ENCODE data around the gene SST. TPM values are rescaled to one million over a fixed set of nuclear protein-coding genes. Genes with fewer than 3 reads are reported as not detected.

SST gene
- total and polyA plus RNA-seq, 2 of the 13 experiments (the other 11 are each of a cell fraction or from before 2014, with no cell fraction given): not detected

DNA sequence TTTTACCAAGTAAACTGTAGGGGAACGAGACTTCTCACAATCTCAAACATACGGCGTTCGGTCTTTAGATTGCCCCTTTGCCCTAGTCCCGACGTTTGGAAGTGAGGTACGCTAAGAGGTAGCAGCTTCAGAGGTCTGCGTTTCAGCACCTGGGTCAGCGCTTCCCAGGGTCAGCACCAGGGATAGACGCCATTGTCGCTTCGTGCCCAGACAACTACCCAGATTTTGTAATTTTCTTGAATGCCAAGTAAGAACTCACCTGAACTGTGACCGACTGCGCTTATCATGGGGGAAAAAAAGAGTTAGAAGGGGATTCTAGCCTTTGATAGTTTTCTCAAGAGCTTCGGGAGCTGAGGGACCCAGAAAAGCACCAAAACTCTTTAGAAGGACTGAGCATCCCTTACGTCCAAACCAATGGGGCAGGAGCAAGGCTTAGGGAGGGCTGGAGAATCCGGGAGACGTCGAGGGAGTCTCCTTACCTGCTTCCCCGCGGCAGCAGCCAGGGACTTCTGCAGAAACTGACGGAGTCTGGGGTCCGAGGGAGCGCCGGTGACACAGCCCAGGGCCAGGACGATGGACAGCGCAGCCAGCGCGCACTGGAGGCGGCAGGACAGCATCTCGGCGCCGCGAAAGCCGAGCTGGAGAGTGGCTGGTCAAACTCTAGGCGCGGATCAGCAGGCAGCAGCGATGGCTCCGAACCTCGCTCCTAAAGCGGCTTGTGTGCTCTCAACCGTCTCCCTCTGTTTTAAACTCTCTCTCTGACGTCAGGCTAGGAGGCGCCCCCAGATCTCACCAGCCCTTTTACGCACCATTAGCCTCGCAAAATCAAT is at the start of gene SST (continued):
- TF ChIP-seq, protein P1, sequence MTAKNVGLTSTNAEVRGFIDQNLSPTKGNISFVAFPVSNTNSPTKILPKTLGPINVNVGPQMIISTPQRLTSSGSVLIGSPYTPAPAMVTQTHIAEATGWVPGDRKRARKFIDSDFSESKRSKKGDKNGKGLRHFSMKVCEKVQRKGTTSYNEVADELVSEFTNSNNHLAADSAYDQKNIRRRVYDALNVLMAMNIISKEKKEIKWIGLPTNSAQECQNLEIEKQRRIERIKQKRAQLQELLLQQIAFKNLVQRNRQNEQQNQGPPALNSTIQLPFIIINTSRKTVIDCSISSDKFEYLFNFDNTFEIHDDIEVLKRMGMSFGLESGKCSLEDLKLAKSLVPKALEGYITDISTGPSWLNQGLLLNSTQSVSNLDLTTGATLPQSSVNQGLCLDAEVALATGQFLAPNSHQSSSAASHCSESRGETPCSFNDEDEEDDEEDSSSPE (CRISPR knock-in tag; IDR thresholded peaks at IDR 0.05): peak; percentile 53; the same call in 1 of the 2 replicates
- TF ChIP-seq, protein P2, sequence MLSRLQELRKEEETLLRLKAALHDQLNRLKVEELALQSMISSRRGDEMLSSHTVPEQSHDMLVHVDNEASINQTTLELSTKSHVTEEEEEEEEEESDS (CRISPR knock-in tag; IDR thresholded peaks at IDR 0.05; ENCODE audit: borderline replicate concordance): peak; percentile 91
- TF ChIP-seq ZBTB8A (CRISPR knock-in tag; IDR thresholded peaks at IDR 0.05; ENCODE audit: borderline replicate concordance, low read depth) (no peak), ZBTB38 (CRISPR knock-in tag; IDR thresholded peaks at IDR 0.05) (0 out of 2 replicates have a peak, but pooled peaks have one; percentile 63), HDAC1 (CRISPR knock-in tag; IDR thresholded peaks at IDR 0.05) (peak; percentile 53), TBP (CRISPR knock-in tag; IDR thresholded peaks at IDR 0.05) (no peak), KAT2B (IDR thresholded peaks at IDR 0.05; ENCODE audit: borderline replicate concordance, low read depth, low read length) (no peak), ZNF546 (CRISPR knock-in tag; conservative IDR thresholded peaks at IDR 0.05) (peak; percentile 78; the same call in 1 of the 2 replicates), TCF7L2 (IDR thresholded peaks at IDR 0.05; ENCODE audit: low read depth, low read length) (no peak), ZNF3 (CRISPR knock-in tag; IDR thresholded peaks at IDR 0.05) (peak; percentile 92; the same call in 1 of the 2 replicates), RFX5 (IDR thresholded peaks at IDR 0.05; ENCODE audit: low read depth, low read length) (no peak), RBAK (CRISPR knock-in tag; IDR thresholded peaks at IDR 0.05) (peak; percentile 78; the same call in 1 of the 2 replicates)
- TF ChIP-seq, protein P3, sequence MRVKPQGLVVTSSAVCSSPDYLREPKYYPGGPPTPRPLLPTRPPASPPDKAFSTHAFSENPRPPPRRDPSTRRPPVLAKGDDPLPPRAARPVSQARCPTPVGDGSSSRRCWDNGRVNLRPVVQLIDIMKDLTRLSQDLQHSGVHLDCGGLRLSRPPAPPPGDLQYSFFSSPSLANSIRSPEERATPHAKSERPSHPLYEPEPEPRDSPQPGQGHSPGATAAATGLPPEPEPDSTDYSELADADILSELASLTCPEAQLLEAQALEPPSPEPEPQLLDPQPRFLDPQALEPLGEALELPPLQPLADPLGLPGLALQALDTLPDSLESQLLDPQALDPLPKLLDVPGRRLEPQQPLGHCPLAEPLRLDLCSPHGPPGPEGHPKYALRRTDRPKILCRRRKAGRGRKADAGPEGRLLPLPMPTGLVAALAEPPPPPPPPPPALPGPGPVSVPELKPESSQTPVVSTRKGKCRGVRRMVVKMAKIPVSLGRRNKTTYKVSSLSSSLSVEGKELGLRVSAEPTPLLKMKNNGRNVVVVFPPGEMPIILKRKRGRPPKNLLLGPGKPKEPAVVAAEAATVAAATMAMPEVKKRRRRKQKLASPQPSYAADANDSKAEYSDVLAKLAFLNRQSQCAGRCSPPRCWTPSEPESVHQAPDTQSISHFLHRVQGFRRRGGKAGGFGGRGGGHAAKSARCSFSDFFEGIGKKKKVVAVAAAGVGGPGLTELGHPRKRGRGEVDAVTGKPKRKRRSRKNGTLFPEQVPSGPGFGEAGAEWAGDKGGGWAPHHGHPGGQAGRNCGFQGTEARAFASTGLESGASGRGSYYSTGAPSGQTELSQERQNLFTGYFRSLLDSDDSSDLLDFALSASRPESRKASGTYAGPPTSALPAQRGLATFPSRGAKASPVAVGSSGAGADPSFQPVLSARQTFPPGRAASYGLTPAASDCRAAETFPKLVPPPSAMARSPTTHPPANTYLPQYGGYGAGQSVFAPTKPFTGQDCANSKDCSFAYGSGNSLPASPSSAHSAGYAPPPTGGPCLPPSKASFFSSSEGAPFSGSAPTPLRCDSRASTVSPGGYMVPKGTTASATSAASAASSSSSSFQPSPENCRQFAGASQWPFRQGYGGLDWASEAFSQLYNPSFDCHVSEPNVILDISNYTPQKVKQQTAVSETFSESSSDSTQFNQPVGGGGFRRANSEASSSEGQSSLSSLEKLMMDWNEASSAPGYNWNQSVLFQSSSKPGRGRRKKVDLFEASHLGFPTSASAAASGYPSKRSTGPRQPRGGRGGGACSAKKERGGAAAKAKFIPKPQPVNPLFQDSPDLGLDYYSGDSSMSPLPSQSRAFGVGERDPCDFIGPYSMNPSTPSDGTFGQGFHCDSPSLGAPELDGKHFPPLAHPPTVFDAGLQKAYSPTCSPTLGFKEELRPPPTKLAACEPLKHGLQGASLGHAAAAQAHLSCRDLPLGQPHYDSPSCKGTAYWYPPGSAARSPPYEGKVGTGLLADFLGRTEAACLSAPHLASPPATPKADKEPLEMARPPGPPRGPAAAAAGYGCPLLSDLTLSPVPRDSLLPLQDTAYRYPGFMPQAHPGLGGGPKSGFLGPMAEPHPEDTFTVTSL (CRISPR knock-in tag; IDR thresholded peaks at IDR 0.05; ENCODE audit: borderline replicate concordance): peak; percentile 75; the same call in 1 of the 2 replicates
- TF ChIP-seq, protein P4, sequence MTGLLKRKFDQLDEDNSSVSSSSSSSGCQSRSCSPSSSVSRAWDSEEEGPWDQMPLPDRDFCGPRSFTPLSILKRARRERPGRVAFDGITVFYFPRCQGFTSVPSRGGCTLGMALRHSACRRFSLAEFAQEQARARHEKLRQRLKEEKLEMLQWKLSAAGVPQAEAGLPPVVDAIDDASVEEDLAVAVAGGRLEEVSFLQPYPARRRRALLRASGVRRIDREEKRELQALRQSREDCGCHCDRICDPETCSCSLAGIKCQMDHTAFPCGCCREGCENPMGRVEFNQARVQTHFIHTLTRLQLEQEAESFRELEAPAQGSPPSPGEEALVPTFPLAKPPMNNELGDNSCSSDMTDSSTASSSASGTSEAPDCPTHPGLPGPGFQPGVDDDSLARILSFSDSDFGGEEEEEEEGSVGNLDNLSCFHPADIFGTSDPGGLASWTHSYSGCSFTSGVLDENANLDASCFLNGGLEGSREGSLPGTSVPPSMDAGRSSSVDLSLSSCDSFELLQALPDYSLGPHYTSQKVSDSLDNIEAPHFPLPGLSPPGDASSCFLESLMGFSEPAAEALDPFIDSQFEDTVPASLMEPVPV (CRISPR knock-in tag; IDR thresholded peaks at IDR 0.05): 0 out of 2 replicates have a peak, but pooled peaks have one; percentile 31
- TF ChIP-seq, protein P5, sequence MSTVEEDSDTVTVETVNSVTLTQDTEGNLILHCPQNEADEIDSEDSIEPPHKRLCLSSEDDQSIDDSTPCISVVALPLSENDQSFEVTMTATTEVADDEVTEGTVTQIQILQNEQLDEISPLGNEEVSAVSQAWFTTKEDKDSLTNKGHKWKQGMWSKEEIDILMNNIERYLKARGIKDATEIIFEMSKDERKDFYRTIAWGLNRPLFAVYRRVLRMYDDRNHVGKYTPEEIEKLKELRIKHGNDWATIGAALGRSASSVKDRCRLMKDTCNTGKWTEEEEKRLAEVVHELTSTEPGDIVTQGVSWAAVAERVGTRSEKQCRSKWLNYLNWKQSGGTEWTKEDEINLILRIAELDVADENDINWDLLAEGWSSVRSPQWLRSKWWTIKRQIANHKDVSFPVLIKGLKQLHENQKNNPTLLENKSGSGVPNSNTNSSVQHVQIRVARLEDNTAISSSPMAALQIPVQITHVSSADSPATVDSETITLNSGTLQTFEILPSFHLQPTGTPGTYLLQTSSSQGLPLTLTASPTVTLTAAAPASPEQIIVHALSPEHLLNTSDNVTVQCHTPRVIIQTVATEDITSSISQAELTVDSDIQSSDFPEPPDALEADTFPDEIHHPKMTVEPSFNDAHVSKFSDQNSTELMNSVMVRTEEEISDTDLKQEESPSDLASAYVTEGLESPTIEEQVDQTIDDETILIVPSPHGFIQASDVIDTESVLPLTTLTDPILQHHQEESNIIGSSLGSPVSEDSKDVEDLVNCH (CRISPR knock-in tag; IDR thresholded peaks at IDR 0.05): no peak
- TF ChIP-seq, protein P6, sequence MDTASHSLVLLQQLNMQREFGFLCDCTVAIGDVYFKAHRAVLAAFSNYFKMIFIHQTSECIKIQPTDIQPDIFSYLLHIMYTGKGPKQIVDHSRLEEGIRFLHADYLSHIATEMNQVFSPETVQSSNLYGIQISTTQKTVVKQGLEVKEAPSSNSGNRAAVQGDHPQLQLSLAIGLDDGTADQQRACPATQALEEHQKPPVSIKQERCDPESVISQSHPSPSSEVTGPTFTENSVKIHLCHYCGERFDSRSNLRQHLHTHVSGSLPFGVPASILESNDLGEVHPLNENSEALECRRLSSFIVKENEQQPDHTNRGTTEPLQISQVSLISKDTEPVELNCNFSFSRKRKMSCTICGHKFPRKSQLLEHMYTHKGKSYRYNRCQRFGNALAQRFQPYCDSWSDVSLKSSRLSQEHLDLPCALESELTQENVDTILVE (CRISPR knock-in tag; IDR thresholded peaks at IDR 0.05): peak; percentile 99

All from HepG2 (cell line).